IMR-90 (cell line): ENCODE results near the gene MICAL1. TPM values are rescaled to one million over a fixed set of nuclear protein-coding genes. Genes with fewer than 3 reads are reported as not detected.

Experiments used
- ATAC-seq: fragments of 200-7000 bp; cut with Tn5 transposase; 2 replicates; pipeline ENCODE4 v1.9.1; 2020; ENCODE audit warnings: low read depth, mild to moderate bottlenecking, moderate library complexity
- BruUV-seq: library from RNA; stranded (reverse); fragments of 400-500 nt; replicated peaks from 2 replicates; lab custom pipeline; 2021; lab: Mats Ljungman, UMichigan
- CTCF ChIA-PET: fragments of 300-600 bp; formaldehyde crosslinking; extraction: SDS; loops from one replicate; lab custom pipeline; 2021; ENCODE audit warnings: antibody characterized with exemption; lab: Yijun Ruan, JAX
- POLR2A ChIA-PET: fragments of 300-600 bp; sonication (Branson Sonifier 250); formaldehyde crosslinking; loops from one replicate; lab custom pipeline; 2022; ENCODE audit warnings: antibody characterized with exemption; ENCODE audit not compliant: unreplicated experiment; lab: Charles Lee
- DNase-seq: peaks from one replicate; pipeline ENCODE4 v3.0.0; 2013
- H2AFZ ChIP-seq: replicated peaks from 2 replicates; pipeline ENCODE3; 2013; ENCODE audit warnings: low read length, mild to moderate bottlenecking; ENCODE audit not compliant: poor library complexity
- H2AK5ac ChIP-seq: 2 replicates; pipeline ENCODE4 v1.6.1; 2013; ENCODE audit warnings: low read depth, low read length, inconsistent platforms
- H2AK9ac ChIP-seq: replicated peaks from 2 replicates; pipeline ENCODE3; 2013; ENCODE audit warnings: mild to moderate bottlenecking, low read depth, low read length, moderate library complexity; ENCODE audit not compliant: poor library complexity
- H2BK120ac ChIP-seq: 2 replicates; pipeline ENCODE4 v1.6.1; 2013; ENCODE audit warnings: low read depth, low read length, inconsistent platforms
- H2BK15ac ChIP-seq: 3 replicates; pipeline ENCODE4 v1.6.1; 2013; ENCODE audit warnings: low read depth, low read length, inconsistent platforms
- H2BK20ac ChIP-seq: 2 replicates; pipeline ENCODE4 v1.6.1; 2013; ENCODE audit warnings: low read depth, mild to moderate bottlenecking, inconsistent platforms, low read length, moderate library complexity
- H2BK5ac ChIP-seq: 2 replicates; pipeline ENCODE4 v1.6.1; 2013; ENCODE audit warnings: mild to moderate bottlenecking, low read depth, low read length, inconsistent platforms; ENCODE audit not compliant: poor library complexity, severe bottlenecking
- H3K14ac ChIP-seq: replicated peaks from 2 replicates; pipeline ENCODE4 v1.6.1; 2013; ENCODE audit warnings: low read depth, low read length, inconsistent platforms
- H3K18ac ChIP-seq: 2 replicates; pipeline ENCODE4 v1.6.1; 2013; ENCODE audit warnings: low read depth, low read length, control low read depth
- H3K23ac ChIP-seq: 2 replicates; pipeline ENCODE4 v1.6.1; 2013; ENCODE audit warnings: low read depth, low read length, inconsistent platforms
- H3K27ac ChIP-seq: 2 replicates; pipeline ENCODE4 v1.5.1; 2013; ENCODE audit warnings: mild to moderate bottlenecking, control low read depth, low read length; ENCODE audit not compliant: insufficient read depth
- H3K27me3 ChIP-seq: 2 replicates; pipeline ENCODE4 v1.6.1; 2013; ENCODE audit warnings: low read length; ENCODE audit not compliant: control insufficient read depth, insufficient read depth
- H3K36me3 ChIP-seq: 2 replicates; pipeline ENCODE4 v1.6.1; 2013; ENCODE audit warnings: low read length, mixed read lengths; ENCODE audit not compliant: control insufficient read depth, insufficient read depth
- H3K4ac ChIP-seq: 2 replicates; pipeline ENCODE4 v1.6.1; 2013; ENCODE audit warnings: low read depth, low read length, inconsistent platforms
- H3K4me1 ChIP-seq: 2 replicates; pipeline ENCODE4 v1.6.1; 2013; ENCODE audit warnings: low read length, mixed read lengths; ENCODE audit not compliant: control insufficient read depth, insufficient read depth
- H3K4me2 ChIP-seq: 2 replicates; pipeline ENCODE4 v1.6.1; 2013; ENCODE audit warnings: low read depth, mild to moderate bottlenecking, control low read depth, low read length, moderate library complexity
- H3K4me3 ChIP-seq: 2 replicates; pipeline ENCODE4 v1.5.1; 2013; ENCODE audit warnings: low read depth, mild to moderate bottlenecking, control low read depth, low read length, moderate library complexity; ENCODE audit not compliant: insufficient read depth
- H3K56ac ChIP-seq: 2 replicates; pipeline ENCODE4 v1.6.1; 2013; ENCODE audit warnings: low read length, inconsistent platforms; ENCODE audit not compliant: insufficient read depth; ENCODE audit errors: extremely low read depth
- H3K79me1 ChIP-seq, 2 experiments: 2 replicates each; pipeline ENCODE4 v1.6.1; 2013; ENCODE audit warnings: low read length in 2 of 2, inconsistent platforms in 1 of 2, low read depth in 1 of 2
- H3K9ac ChIP-seq: 2 replicates; pipeline ENCODE4 v1.6.1; 2013; ENCODE audit warnings: low read depth, low read length, control low read depth
- H3K9me1 ChIP-seq: 2 replicates; pipeline ENCODE4 v1.6.1; 2013; ENCODE audit warnings: low read length, inconsistent platforms; ENCODE audit not compliant: insufficient read depth
- H3K9me3 ChIP-seq: 2 replicates; pipeline ENCODE4 v1.6.1; 2013; ENCODE audit warnings: low read length; ENCODE audit not compliant: control insufficient read depth, insufficient read depth
- H4K20me1 ChIP-seq: 2 replicates; pipeline ENCODE4 v1.6.1; 2013; ENCODE audit warnings: low read length, inconsistent platforms; ENCODE audit not compliant: insufficient read depth
- H4K5ac ChIP-seq: 2 replicates; pipeline ENCODE4 v1.6.1; 2013; ENCODE audit warnings: mild to moderate bottlenecking, low read depth, low read length, control low read depth
- H4K8ac ChIP-seq, 2 experiments: 2 replicates each; pipeline ENCODE4 v1.6.1; 2013; ENCODE audit warnings: low read depth in 2 of 2, low read length in 2 of 2, control low read depth in 1 of 2, inconsistent platforms in 1 of 2
- H4K91ac ChIP-seq: 2 replicates; pipeline ENCODE4 v1.6.1; 2013; ENCODE audit warnings: low read depth, low read length, inconsistent platforms; ENCODE audit not compliant: insufficient read depth
- ELK1 ChIP-seq: fragments of 150-350 bp; IDR thresholded peaks from 2 replicates; pipeline ENCODE4 v1.6.1; 2016; ENCODE audit warnings: low read depth, mild to moderate bottlenecking, low read length, moderate library complexity, borderline replicate concordance
- RAD21 ChIP-seq: IDR thresholded peaks from 2 replicates; pipeline ENCODE4 v1.6.1; 2012; ENCODE audit warnings: low read length, improper control_type of control experiment
- SMC3 ChIP-seq: fragments of 150-350 bp; IDR thresholded peaks from 2 replicates; pipeline ENCODE4 v1.6.1; 2016; ENCODE audit warnings: low read depth, mild to moderate bottlenecking, antibody characterized with exemption, low read length, moderate library complexity
- WGBS, 2 experiments: methylation state at CpG; one replicate each; pipeline versions ENCODE4 v1.1.5 to v1.1.7; 2013; ENCODE audit warnings: missing lambda C conversion rate in 2 of 2; ENCODE audit not compliant: insufficient read length in 1 of 2; ENCODE audit errors: extremely low coverage in 2 of 2; 5-methylcytosine and 5-hydroxymethylcytosine counted together
- dilution Hi-C: fragments of 300-500 bp; cut with HindIII; formaldehyde crosslinking; loops from one replicate; pipeline ENCODE4 v1.14.3; 2018; ENCODE audit warnings: low sequenced_read_pairs; ENCODE audit not compliant: unreplicated experiment
- in situ Hi-C: fragments of 300-500 bp; cut with MboI; formaldehyde crosslinking; loops from 3 replicates; pipeline ENCODE4 v1.14.3; 2019; ENCODE audit warnings: low sequenced_read_pairs, inconsistent platforms, mixed read lengths
- intact Hi-C: fragments of 100-400 bp; cut with micrococcal nuclease; formaldehyde crosslinking; loops from 2 replicates; pipeline ENCODE4 v1.10.0; 2022
- polyA plus RNA-seq, 3 experiments: library from polyadenylated mRNA; depleted of rRNA; stranded (reverse); fragments of >200 nt; gene quantifications; 2 replicates each; pipeline ENCODE4 v1.2.3, GENCODE V29; 2012; ENCODE audit warnings: low replicate concordance in 1 of 3
- total RNA-seq: library from RNA; depleted of rRNA; stranded (reverse); fragments of >200 nt; gene quantifications from 2 replicates; pipeline ENCODE4 v1.2.3, GENCODE V29; 2012

Gene MICAL1
- total and polyA plus RNA-seq, 2 of the 4 experiments (the other 2 are of a cell fraction): 30.5 to 57.1 TPM

- Histone ChIP-seq H3K4me2 (no peak overlapping the region), H3K4me3 (no peak overlapping the region), H2BK120ac (no peak overlapping the region), H2BK5ac (no peak overlapping the region), H4K91ac (no peak overlapping the region), H3K4me1 (peaks cover 7% of the 10 kb centered on the region), H3K9me3 (no peaks in the 10 kb centered on the region), H2BK20ac (no peak overlapping the region), H2AK5ac (no peak overlapping the region), H3K18ac (no peak overlapping the region), H4K5ac (no peak overlapping the region), H3K36me3 (peaks cover 45% of the 10 kb centered on the region), H3K79me1 (peaks cover 19 to 36% of the 10 kb centered on the region in 2 experiments), H4K8ac (no peak overlapping the region), H3K23ac (no peak overlapping the region), H2AFZ (no peak overlapping the region), H2AK9ac (no peak overlapping the region), H3K9ac (no peak overlapping the region), H3K4ac (no peak overlapping the region), H2BK15ac (no peak overlapping the region), H4K20me1 (no peaks in the 10 kb centered on the region; the same call in 1 of the 2 replicates), H3K14ac (no peak overlapping the region), H3K27ac (no peak overlapping the region), H3K9me1 (peaks cover 14% of the 10 kb centered on the region), H3K56ac (no peak overlapping the region), H3K27me3 (no peaks in the 10 kb centered on the region)
- CTCF ChIA-PET: interaction anchor here (1.1 kb wide), 1 partner anchor 306 kb away, joined by 6 read pairs; no protein-coding TSS in a partner anchor
- dilution Hi-C loops: no loop called here
- no CpG with 5 or more reads among the region's 5 CpGs for WGBS, 2 experiments
- no peak for ATAC-seq
- TF ChIP-seq RAD21 (no peak), ELK1 (no peak), SMC3 (no peak)
- intact Hi-C loops: no loop called here
- in situ Hi-C loops: no loop called here
- DNase-seq: no peak
- POLR2A ChIA-PET: no interaction called here
- no TSS peak for BruUV-seq
Measured at GRCh38 chr6:109471105-109471810, 15.7 kb upstream of the MICAL1 start.
